ENCODE results near the gene ABHD17A.
A peak's percentile ranks its signal among the peaks of the same experiment; 100 is the strongest.
"Not testable (repeated sequence)": the region's sequence is repeated elsewhere in the genome, so short reads cannot be mapped to it uniquely, and the experiment has no call there.

The ABHD17A gene

GRCh38 chr19:1901940-1902404, 16.7 kb upstream of the ABHD17A start:
- Mint-ChIP-seq H3K4me3 (no peak overlapping the region), H3K4me1 (peaks cover 32% of the 10 kb centered on the region), H3K27ac (no peak overlapping the region), H3K36me3 (no peaks in the 10 kb centered on the region), H3K9me3 (no peaks in the 10 kb centered on the region), H3K27me3 (no peaks in the 10 kb centered on the region)

GRCh38 chr19:1896508-1896907, 11.2 kb upstream of the ABHD17A start:
- Mint-ChIP-seq H3K4me1 (peaks cover 30% of the 10 kb centered on the region), H3K27ac (no peak overlapping the region), H3K9me3 (no peaks in the 10 kb centered on the region), H3K4me3 (peak overlapping the region; percentile 52), H3K36me3 (no peaks in the 10 kb centered on the region), H3K27me3 (no peaks in the 10 kb centered on the region)

DNA sequence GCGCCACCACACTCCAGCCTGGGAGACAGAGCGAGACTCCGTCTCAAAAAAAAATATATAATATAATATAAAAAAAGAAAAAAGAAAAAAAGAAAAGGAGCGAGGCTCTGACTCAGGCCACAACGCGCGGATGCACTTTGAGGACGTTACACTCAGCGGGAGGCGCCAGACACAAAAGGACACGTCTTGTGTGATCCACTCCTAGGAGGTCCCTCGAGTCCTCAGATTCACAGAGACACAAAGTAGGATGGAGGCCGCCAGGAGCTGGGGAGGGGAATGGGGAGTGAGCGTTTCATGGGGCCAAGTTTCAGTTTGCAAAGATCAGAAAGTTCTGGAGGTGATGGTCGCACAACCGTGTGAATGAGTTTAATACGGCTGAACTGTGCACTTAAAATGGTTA, 8.5 kb upstream of the ABHD17A start:
- H3K4me1 Mint-ChIP-seq: peaks cover 34% of the 10 kb centered on the region
- no peaks in the 10 kb centered on the region for H3K27me3 Mint-ChIP-seq
- peak overlapping the region; percentile 23 for H3K27ac Mint-ChIP-seq
- H3K4me3 Mint-ChIP-seq: peak overlapping the region; percentile 19
- H3K9me3 Mint-ChIP-seq: no peaks in the 10 kb centered on the region
- no peaks in the 10 kb centered on the region for H3K36me3 Mint-ChIP-seq

- peak overlapping the region; percentile 46 for H3K27ac Mint-ChIP-seq
- H3K27me3 Mint-ChIP-seq: no peaks in the 10 kb centered on the region
- H3K9me3 Mint-ChIP-seq: no peaks in the 10 kb centered on the region
- no peaks in the 10 kb centered on the region for H3K36me3 Mint-ChIP-seq
- peaks cover 12% of the 10 kb centered on the region for H3K4me1 Mint-ChIP-seq
- H3K4me3 Mint-ChIP-seq: no peak overlapping the region
Observed at GRCh38 chr19:1889907-1890306, 4.6 kb upstream of the ABHD17A start.

- Mint-ChIP-seq H3K9me3 (no peaks in the 10 kb centered on the region), H3K27ac (no peak overlapping the region), H3K27me3 (no peaks in the 10 kb centered on the region), H3K4me3 (no peak overlapping the region), H3K4me1 (peaks cover 18% of the 10 kb centered on the region), H3K36me3 (peaks cover 3% of the 10 kb centered on the region)
Observed at GRCh38 chr19:1888385-1888784, 3.1 kb upstream of the ABHD17A start.

- not testable (repeated sequence) for H3K27me3 Mint-ChIP-seq, H3K4me3 Mint-ChIP-seq, H3K36me3 Mint-ChIP-seq, H3K9me3 Mint-ChIP-seq, H3K27ac Mint-ChIP-seq
- H3K4me1 Mint-ChIP-seq: peaks cover 32% of the 10 kb centered on the region
Observed at GRCh38 chr19:1886360-1886759, 1.1 kb upstream of the ABHD17A start.

GRCh38 chr19:1884719-1885334, 469 bp downstream of the ABHD17A start:
- no peaks in the 10 kb centered on the region for H3K9me3 Mint-ChIP-seq
- peaks cover 3% of the 10 kb centered on the region for H3K36me3 Mint-ChIP-seq
- peak overlapping the region; percentile 99 for H3K27ac Mint-ChIP-seq
- no peaks in the 10 kb centered on the region for H3K27me3 Mint-ChIP-seq
- peak overlapping the region; percentile 100 for H3K4me3 Mint-ChIP-seq
- peaks cover 28% of the 10 kb centered on the region for H3K4me1 Mint-ChIP-seq

DNA sequence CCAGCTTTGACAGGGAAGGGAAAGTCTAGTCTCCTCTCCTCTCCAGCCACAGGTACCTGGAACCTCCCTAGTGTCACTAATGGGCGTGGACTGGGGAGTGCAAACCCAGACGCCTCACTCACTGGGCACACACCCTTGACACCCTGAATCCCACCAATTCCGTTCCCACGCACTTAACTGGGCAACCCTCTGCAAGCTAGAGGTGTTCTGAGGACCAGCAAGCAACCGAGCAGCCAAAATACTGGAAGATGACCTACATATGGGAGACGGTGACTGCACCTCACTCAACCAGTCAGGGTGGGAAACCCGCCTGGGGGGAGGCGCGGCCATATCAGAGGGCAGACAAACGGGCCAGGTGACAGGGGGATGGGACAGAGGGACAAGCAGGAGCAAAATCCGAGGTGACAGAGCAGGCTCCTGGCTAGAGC, 991 bp downstream of the ABHD17A start:
- Mint-ChIP-seq H3K4me3 (peak overlapping the region; percentile 100), H3K4me1 (peaks cover 28% of the 10 kb centered on the region), H3K27ac (peak overlapping the region; percentile 99), H3K36me3 (peaks cover 3% of the 10 kb centered on the region), H3K9me3 (no peaks in the 10 kb centered on the region), H3K27me3 (no peaks in the 10 kb centered on the region)

GRCh38 chr19:1883784-1884183, 1.5 kb downstream of the ABHD17A start:
- Mint-ChIP-seq H3K9me3 (no peaks in the 10 kb centered on the region), H3K27ac (peak overlapping the region; percentile 99), H3K4me3 (peak overlapping the region; percentile 100), H3K36me3 (peaks cover 3% of the 10 kb centered on the region), H3K4me1 (peaks cover 28% of the 10 kb centered on the region), H3K27me3 (no peaks in the 10 kb centered on the region)

DNA sequence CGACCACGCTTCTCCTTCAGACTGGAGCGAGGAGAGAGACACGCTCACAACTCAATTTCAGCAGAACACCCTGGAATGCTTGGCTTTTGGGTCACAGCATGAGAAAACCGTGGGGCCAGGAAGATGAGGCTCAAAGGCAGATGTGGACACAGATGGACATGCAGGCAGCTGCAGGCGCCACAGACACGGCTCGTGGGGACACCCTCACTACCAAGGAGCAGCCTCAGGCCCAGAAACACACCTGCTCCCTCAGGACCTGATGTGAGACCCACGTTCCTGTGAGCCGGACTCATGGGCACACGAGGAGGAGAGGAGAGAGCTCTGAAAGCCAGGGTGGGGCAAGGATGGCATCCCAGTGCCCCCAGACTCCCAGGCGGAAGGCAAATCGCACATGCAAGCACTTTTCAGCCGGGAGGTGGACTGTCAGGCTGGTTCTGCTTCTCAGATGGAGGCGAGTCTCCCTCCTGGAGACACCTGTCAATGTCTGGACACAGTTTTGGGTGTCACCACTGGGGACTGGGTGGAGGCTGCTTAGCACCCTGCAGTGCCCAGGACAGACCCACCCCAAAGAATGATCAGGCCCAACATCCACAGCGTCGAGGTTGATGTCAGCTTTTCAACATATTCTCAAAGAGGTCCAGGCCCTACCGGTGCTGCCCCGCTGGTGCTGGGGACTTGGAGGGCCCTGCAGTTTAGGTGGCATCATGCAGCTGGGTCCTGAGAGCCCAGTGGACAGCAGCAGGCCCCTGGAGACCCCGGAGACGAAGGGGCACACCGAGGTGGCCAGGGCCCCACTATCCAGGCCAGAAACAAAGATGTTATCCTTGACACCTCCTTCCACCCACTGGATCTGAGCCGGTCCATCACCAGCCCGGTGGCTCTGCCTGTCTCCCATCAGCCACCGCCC, 2.3 kb downstream of the ABHD17A start:
- Mint-ChIP-seq H3K4me3 (peak overlapping the region; percentile 100), H3K27me3 (no peaks in the 10 kb centered on the region), H3K4me1 (peaks cover 28% of the 10 kb centered on the region), H3K36me3 (peaks cover 3% of the 10 kb centered on the region), H3K27ac (peak overlapping the region; percentile 99), H3K9me3 (no peaks in the 10 kb centered on the region)

- no peaks in the 10 kb centered on the region for H3K9me3 Mint-ChIP-seq
- peak overlapping the region; percentile 100 for H3K4me3 Mint-ChIP-seq
- peak overlapping the region; percentile 69 for H3K27ac Mint-ChIP-seq
- H3K27me3 Mint-ChIP-seq: no peaks in the 10 kb centered on the region
- peaks cover 3% of the 10 kb centered on the region for H3K36me3 Mint-ChIP-seq
- peaks cover 28% of the 10 kb centered on the region for H3K4me1 Mint-ChIP-seq
Observed at GRCh38 chr19:1882089-1882785, 3.1 kb downstream of the ABHD17A start.

- H3K4me3 Mint-ChIP-seq: peak overlapping the region; percentile 100
- peaks cover 28% of the 10 kb centered on the region for H3K4me1 Mint-ChIP-seq
- H3K27me3 Mint-ChIP-seq, H3K36me3 Mint-ChIP-seq, H3K9me3 Mint-ChIP-seq: not testable (repeated sequence)
- H3K27ac Mint-ChIP-seq: peak overlapping the region; percentile 69
Observed at GRCh38 chr19:1881393-1882088, 3.8 kb downstream of the ABHD17A start.

DNA sequence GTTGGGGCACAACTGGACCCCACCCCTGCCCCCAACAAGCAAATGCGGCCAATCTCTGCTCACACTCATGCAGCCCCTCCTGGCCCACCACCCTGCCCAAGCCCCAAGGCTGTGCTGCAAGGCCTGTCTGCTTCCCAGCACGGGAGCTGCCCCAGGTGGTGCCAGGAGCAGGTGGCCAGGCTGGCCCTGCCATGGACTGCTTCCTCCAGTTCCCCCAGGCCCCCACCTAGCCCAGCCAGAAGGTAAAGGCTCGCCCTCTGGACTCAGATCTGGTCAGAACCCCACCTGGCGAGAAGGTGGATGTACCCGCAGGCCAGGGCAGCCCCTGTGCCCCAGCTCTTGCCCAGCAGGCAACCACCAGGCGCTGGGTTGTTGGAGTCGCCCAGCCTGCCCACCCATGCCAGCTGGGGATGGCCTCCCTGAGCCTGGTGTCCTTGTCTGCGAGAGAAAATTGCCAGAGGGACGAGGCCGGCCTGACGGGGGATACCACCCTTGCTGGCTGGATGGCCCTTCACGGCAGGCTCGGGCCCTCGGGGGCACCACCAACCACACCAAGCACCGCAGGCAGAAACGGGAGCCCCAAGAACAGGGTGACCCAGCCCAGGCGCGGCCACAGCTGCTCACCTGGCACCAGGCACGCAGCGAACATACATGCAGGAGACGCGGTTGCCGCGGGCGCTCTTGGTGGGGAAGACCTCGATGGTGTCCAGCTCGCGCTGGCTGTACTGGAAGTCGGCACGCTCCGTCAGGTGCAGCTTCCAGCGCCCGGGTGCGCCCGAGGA, 4.5 kb downstream of the ABHD17A start:
- H3K4me3 Mint-ChIP-seq: peak overlapping the region; percentile 47

GRCh38 chr19:1879982-1880381, 5.3 kb downstream of the ABHD17A start:
- H3K4me1 Mint-ChIP-seq: peaks cover 29% of the 10 kb centered on the region
- H3K4me3 Mint-ChIP-seq, H3K9me3 Mint-ChIP-seq, H3K27me3 Mint-ChIP-seq, H3K36me3 Mint-ChIP-seq: not testable (repeated sequence)
- H3K27ac Mint-ChIP-seq: peak overlapping the region; percentile 30

More for the DNA sequence above, 4.5 kb downstream of the ABHD17A start:
- Mint-ChIP-seq H3K4me1 (peaks cover 28% of the 10 kb centered on the region), H3K9me3 (no peaks in the 10 kb centered on the region), H3K36me3 (peaks cover 3% of the 10 kb centered on the region), H3K27me3 (no peaks in the 10 kb centered on the region), H3K27ac (no peak overlapping the region)

- H3K4me1 Mint-ChIP-seq: peaks cover 31% of the 10 kb centered on the region
- not testable (repeated sequence) for H3K36me3 Mint-ChIP-seq, H3K27ac Mint-ChIP-seq
Observed at GRCh38 chr19:1878583-1878982, 6.7 kb downstream of the ABHD17A start.

More at GRCh38 chr19:1878583-1878982, 6.7 kb downstream of the ABHD17A start:
- not testable (repeated sequence) for H3K4me3 Mint-ChIP-seq, H3K9me3 Mint-ChIP-seq, H3K27me3 Mint-ChIP-seq

All from activated naive CD4-positive, alpha-beta T cell treated with anti-CD3 and anti-CD28 coated beads, Interleukin-2, amount 50 U/mL, for 24 hours (primary cell).